GM23338 (cell line): ENCODE data around the gene STX8.
"Not testable (repeated sequence)": the region's sequence is repeated elsewhere in the genome, so short reads cannot be mapped to it uniquely, and the experiment has no call there.

Experiments
- CREB1 ChIP-seq: fragments of 250-450 bp; sonication (Bioruptor Pico); IDR thresholded peaks from 2 replicates; pipeline ENCODE4 v1.5.0; 2020; ENCODE audit warnings: low read depth, mild to moderate bottlenecking, moderate library complexity
- CTCF ChIP-seq, 2 experiments: fragments of 200-600 bp in 1 of 2; sonication (generic) in 1 of 2; conservative IDR thresholded peaks; 2 replicates each; pipeline versions ENCODE4 v1.5.1 to v1.6.1; 2016 to 2017; ENCODE audit warnings: antibody characterized with exemption in 2 of 2, low read depth in 2 of 2, mild to moderate bottlenecking in 2 of 2, moderate library complexity in 1 of 2
- POLR2AphosphoS5 ChIP-seq: IDR thresholded peaks from 2 replicates; pipeline ENCODE4 v1.6.1; 2016; ENCODE audit warnings: antibody characterized with exemption, low read depth

- not testable (repeated sequence) for TF ChIP-seq CTCF (conservative IDR thresholded peaks at IDR 0.05; ENCODE audit: low read depth in 2 of 2); POLR2AphosphoS5; CREB1
These were observed 31.4 kb upstream of the STX8 start for GRCh38 chr17:9607058-9607457.
